ENCODE measurements around the gene NLN. TPM values are rescaled to one million over a fixed set of nuclear protein-coding genes. Genes with fewer than 3 reads are reported as not detected.
A peak's percentile ranks its signal among the peaks of the same experiment; 100 is the strongest.

Gene NLN
- total RNA-seq, 1 donor from 2014 or later, result 94.3 TPM

GRCh38 chr5:65819215-65819904 is 97.4 kb downstream of the NLN start:
- H3K4me3 ChIP-seq, result no peak overlapping the region
- DNase-seq (ENCODE audit: low spot score), result no peak
- no peaks in the 10 kb centered on the region for H3K9me3 ChIP-seq (ENCODE audit: low read depth)
- no peak overlapping the region for H3K9ac ChIP-seq
- peaks cover 14% of the 10 kb centered on the region for H3F3A ChIP-seq (ENCODE audit: low read depth)
- H2AFZ ChIP-seq (replicated peaks), result no peak overlapping the region
- Mint-ChIP-seq H3K4me1 (peaks cover 19% of the 10 kb centered on the region), H3K27ac (peak overlapping the region; percentile 6), H3K27me3 (ENCODE audit: insufficient read depth, low read depth) (peaks cover 2% of the 10 kb centered on the region), H3K36me3 (peaks cover 9% of the 10 kb centered on the region), H3K9me3 (no peaks in the 10 kb centered on the region), H3K4me3 (no peak overlapping the region)
- no peaks in the 10 kb centered on the region for H3K27me3 ChIP-seq
- H4K20me1 ChIP-seq (ENCODE audit: low read depth), result no peaks in the 10 kb centered on the region
- H3K4me1 ChIP-seq, result peaks cover 22% of the 10 kb centered on the region
- TF ChIP-seq EZH2phosphoT487 (IDR thresholded peaks at IDR 0.05), result no peak
- TF ChIP-seq EZH2 (IDR thresholded peaks at IDR 0.05), result no peak
- TF ChIP-seq CTCF (IDR thresholded peaks at IDR 0.05), result no peak
- no peak overlapping the region for H3K4me2 ChIP-seq
- no peaks in the 10 kb centered on the region for H3K79me2 ChIP-seq (ENCODE audit: low read depth)
- peaks cover 3% of the 10 kb centered on the region for H3K36me3 ChIP-seq
- H3K27ac ChIP-seq, result no peak overlapping the region

- Histone ChIP-seq H3K4me3 (no peak overlapping the region), H3K27ac (no peak overlapping the region), H3K9me3 (ENCODE audit: low read depth) (no peaks in the 10 kb centered on the region), H3K79me2 (ENCODE audit: low read depth) (no peaks in the 10 kb centered on the region), H3K36me3 (peaks cover 3% of the 10 kb centered on the region), H3K4me2 (no peak overlapping the region), H2AFZ (replicated peaks) (no peak overlapping the region), H3K27me3 (no peaks in the 10 kb centered on the region), H3K4me1 (peaks cover 22% of the 10 kb centered on the region), H3K9ac (no peak overlapping the region), H4K20me1 (ENCODE audit: low read depth) (no peaks in the 10 kb centered on the region), H3F3A (ENCODE audit: low read depth) (peaks cover 14% of the 10 kb centered on the region)
- no peak for DNase-seq (ENCODE audit: low spot score)
- Mint-ChIP-seq H3K4me1 (peaks cover 19% of the 10 kb centered on the region), H3K27me3 (ENCODE audit: insufficient read depth, low read depth) (peaks cover 2% of the 10 kb centered on the region), H3K9me3 (no peaks in the 10 kb centered on the region), H3K36me3 (peaks cover 7% of the 10 kb centered on the region), H3K4me3 (no peak overlapping the region), H3K27ac (peak overlapping the region; percentile 6)
- TF ChIP-seq CTCF (IDR thresholded peaks at IDR 0.05) (no peak), EZH2 (IDR thresholded peaks at IDR 0.05) (no peak), EZH2phosphoT487 (IDR thresholded peaks at IDR 0.05) (no peak)
Measured at GRCh38 chr5:65819905-65820240, 97.9 kb downstream of the NLN start.

DNA sequence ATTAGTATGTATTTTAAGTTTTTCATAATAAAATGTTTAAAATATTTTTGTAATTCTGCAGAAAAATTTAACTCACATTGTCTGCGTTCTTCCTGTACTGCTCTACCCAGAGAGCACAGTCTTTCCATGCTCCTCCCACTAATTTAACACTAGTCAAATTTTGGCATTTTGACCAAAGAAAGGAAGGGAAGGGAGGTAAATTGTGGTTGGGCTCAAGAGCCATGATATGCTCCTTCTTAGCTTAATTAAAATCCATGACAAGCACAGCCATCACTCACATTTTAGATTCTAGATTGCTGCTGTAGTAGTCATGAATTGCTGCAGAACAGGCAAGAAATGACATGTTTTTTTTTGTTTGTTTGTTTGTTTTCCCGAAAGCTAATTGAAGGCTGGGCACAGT is 98.4 kb downstream of the NLN start:
- DNase-seq (ENCODE audit: low spot score), result no peak
- H3K4me1 ChIP-seq, result peaks cover 22% of the 10 kb centered on the region
- H4K20me1 ChIP-seq (ENCODE audit: low read depth), result no peaks in the 10 kb centered on the region
- Mint-ChIP-seq H3K27me3 (ENCODE audit: insufficient read depth, low read depth) (peaks cover 2% of the 10 kb centered on the region), H3K36me3 (peaks cover 7% of the 10 kb centered on the region), H3K4me3 (no peak overlapping the region), H3K4me1 (peaks cover 19% of the 10 kb centered on the region), H3K9me3 (no peaks in the 10 kb centered on the region), H3K27ac (no peak overlapping the region)
- H3K4me3 ChIP-seq, result no peak overlapping the region
- no peaks in the 10 kb centered on the region for H3K79me2 ChIP-seq (ENCODE audit: low read depth)
- H3K27ac ChIP-seq, result no peak overlapping the region
- peaks cover 3% of the 10 kb centered on the region for H3K36me3 ChIP-seq
- no peak overlapping the region for H3K9ac ChIP-seq
- H3K9me3 ChIP-seq (ENCODE audit: low read depth), result no peaks in the 10 kb centered on the region
- H3K4me2 ChIP-seq, result no peak overlapping the region
- no peak overlapping the region for H2AFZ ChIP-seq (replicated peaks)
- H3F3A ChIP-seq (ENCODE audit: low read depth), result peaks cover 14% of the 10 kb centered on the region
- no peaks in the 10 kb centered on the region for H3K27me3 ChIP-seq
- TF ChIP-seq CTCF (IDR thresholded peaks at IDR 0.05), result no peak
- TF ChIP-seq EZH2phosphoT487 (IDR thresholded peaks at IDR 0.05), result no peak
- no peak for TF ChIP-seq EZH2 (IDR thresholded peaks at IDR 0.05)

All from neural progenitor cell (in vitro differentiated cells).